Kidney (tissue), 14 donors: ENCODE results near the gene ME1. TPM values are rescaled to one million over a fixed set of nuclear protein-coding genes. Genes with fewer than 3 reads are reported as not detected.

Source experiments
- DNase-seq, 5 donors: peaks; one replicate each; pipeline ENCODE4 v3.0.0-alpha.2; 2013 to 2020
- FAIRE-seq: peaks from 2 replicates; lab custom pipeline; 2012; peaks lifted over from hg19 to GRCh38; lab: Jason Lieb, UNC
- H3K27ac ChIP-seq, 2 donors: one replicate each; pipeline ENCODE4 v1.7.0; 2013; ENCODE audit warnings: low read depth in 2 of 2, low read length in 2 of 2, inconsistent platforms in 1 of 2
- H3K27me3 ChIP-seq: one replicate; pipeline ENCODE4 v1.7.1; 2013; ENCODE audit warnings: low read length, inconsistent platforms; ENCODE audit not compliant: control insufficient read depth, insufficient read depth
- H3K36me3 ChIP-seq, 3 donors: one replicate each; pipeline versions ENCODE4 v1.7.0 to v1.7.1; 2013; ENCODE audit warnings: low read length in 3 of 3, control low read depth in 1 of 3, inconsistent platforms in 1 of 3; ENCODE audit not compliant: insufficient read depth in 3 of 3, control insufficient read depth in 2 of 3
- H3K4me1 ChIP-seq, 3 donors: one replicate each; pipeline versions ENCODE4 v1.7.0 to v1.7.1; 2013; ENCODE audit warnings: low read length in 3 of 3, inconsistent platforms in 1 of 3, low read depth in 1 of 3; ENCODE audit not compliant: control insufficient read depth in 2 of 3, insufficient read depth in 2 of 3
- H3K4me3 ChIP-seq, 3 donors: one replicate each; pipeline versions ENCODE4 v1.7.0 to v1.8.1; 2013; ENCODE audit warnings: low read length in 3 of 3, control low read depth in 1 of 3, inconsistent platforms in 1 of 3
- H3K9ac ChIP-seq, 3 donors: one replicate each; pipeline versions ENCODE4 v1.7.0 to v1.7.1; 2013; ENCODE audit warnings: low read length in 3 of 3, control low read depth in 1 of 3, inconsistent platforms in 1 of 3
- H3K9me3 ChIP-seq, 3 donors: one replicate each; pipeline versions ENCODE4 v1.7.0 to v1.7.1; 2013; ENCODE audit warnings: low read length in 3 of 3, control low read depth in 1 of 3, inconsistent platforms in 1 of 3; ENCODE audit not compliant: control insufficient read depth in 2 of 3, insufficient read depth in 1 of 3
- intact Hi-C: fragments of 100-400 bp; cut with DNase I; formaldehyde crosslinking; loops from one replicate; pipeline ENCODE4 v1.11.1; 2022
- polyA plus RNA-seq: library from polyadenylated mRNA; stranded (reverse); fragments of 350-450 nt; fragmentation: Illumina TruSeq; extraction: RNeasy Lipid Tissue Mini Kit (QIAGEN cat#74804); gene quantifications from one replicate; pipeline ENCODE4 v1.2.3, GENCODE V29; 2014; ENCODE audit warnings: low read depth, low replicate concordance; ENCODE audit not compliant: insufficient read depth
- total RNA-seq: library from RNA; stranded (reverse); fragmentation: NEBNext Ultra II Directional; extraction: Animal tissue kit (Norgen Biotek cat#: 25700); gene quantifications from one replicate; pipeline ENCODE4 v1.2.1, GENCODE V29; 2021
- TF ChIP-seq, protein P1 (sequence below): IDR thresholded peaks from 3 replicates; pipeline ENCODE4 v1.5.1; 2012; ENCODE audit warnings: mild to moderate bottlenecking, moderate library complexity, borderline replicate concordance; ENCODE audit not compliant: insufficient read depth; ENCODE audit errors: extremely low read depth
- donor health status: control.
- donor health status: control.
- donor health status: control.
- donor health status: control.
- donor health status: control.
- donor health status: DM: yes; HTN: yes; CAD: no.
- donor health status: Normal renal cell carcinoma (clear cell type).

ME1 gene
- total and polyA plus RNA-seq, 2 donors from 2014 or later, result 3.3 to 5.5 TPM

DNA sequence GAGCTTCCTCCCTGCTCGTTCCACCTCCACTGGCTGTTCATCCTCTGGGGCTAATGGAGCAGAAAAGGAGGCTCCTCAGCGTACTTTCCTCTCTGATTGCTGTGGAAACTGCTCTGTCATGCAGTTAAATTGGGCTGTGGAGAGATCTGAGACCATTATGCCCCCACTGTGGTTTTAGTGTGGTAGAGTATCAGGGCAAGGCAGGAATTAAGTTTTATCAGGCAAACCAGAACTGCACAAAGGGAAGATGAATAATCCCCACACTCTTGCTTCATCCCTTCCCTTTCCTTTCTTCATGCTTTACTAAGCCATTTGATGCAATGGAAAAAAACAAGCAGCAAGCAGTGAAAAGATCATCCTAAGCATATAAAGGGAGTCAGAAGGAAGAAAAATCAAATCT is 11.9 kb upstream of the ME1 start:
- Histone ChIP-seq H3K9ac (no peak overlapping the region), H3K4me1 (no peaks in the 10 kb centered on the region), H3K27me3 (no peaks in the 10 kb centered on the region), H3K27ac (no peak overlapping the region), H3K9me3 (no peaks in the 10 kb centered on the region), H3K36me3 (no peaks in the 10 kb centered on the region), H3K4me3 (no peak overlapping the region)
- FAIRE-seq (no peak), DNase-seq (no peak)
- TF ChIP-seq, protein P1, sequence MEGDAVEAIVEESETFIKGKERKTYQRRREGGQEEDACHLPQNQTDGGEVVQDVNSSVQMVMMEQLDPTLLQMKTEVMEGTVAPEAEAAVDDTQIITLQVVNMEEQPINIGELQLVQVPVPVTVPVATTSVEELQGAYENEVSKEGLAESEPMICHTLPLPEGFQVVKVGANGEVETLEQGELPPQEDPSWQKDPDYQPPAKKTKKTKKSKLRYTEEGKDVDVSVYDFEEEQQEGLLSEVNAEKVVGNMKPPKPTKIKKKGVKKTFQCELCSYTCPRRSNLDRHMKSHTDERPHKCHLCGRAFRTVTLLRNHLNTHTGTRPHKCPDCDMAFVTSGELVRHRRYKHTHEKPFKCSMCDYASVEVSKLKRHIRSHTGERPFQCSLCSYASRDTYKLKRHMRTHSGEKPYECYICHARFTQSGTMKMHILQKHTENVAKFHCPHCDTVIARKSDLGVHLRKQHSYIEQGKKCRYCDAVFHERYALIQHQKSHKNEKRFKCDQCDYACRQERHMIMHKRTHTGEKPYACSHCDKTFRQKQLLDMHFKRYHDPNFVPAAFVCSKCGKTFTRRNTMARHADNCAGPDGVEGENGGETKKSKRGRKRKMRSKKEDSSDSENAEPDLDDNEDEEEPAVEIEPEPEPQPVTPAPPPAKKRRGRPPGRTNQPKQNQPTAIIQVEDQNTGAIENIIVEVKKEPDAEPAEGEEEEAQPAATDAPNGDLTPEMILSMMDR, result no peak
- intact Hi-C loops, result no loop called here

DNA sequence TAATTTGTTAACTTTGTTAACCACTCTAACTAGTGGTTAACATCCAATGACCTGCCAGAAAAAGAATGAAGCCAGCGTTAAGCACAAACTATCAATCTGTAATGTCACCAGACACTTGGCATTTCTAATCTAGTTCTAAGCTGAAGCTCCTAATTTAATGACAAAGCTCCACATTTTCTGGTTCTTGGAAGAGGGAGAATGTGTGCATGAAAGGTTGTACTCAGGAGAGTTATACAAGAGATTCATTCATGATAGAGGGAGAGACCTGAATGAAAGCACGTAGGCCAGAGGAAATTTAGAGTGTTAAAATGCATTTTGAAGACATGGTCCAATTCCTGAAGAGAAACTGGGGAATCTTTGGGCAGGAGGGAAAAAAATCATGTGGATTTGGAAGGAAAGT is 8.3 kb upstream of the ME1 start:
- intact Hi-C loops, result no loop called here
- TF ChIP-seq, protein P1, result no peak
- no peak for DNase-seq

DNA sequence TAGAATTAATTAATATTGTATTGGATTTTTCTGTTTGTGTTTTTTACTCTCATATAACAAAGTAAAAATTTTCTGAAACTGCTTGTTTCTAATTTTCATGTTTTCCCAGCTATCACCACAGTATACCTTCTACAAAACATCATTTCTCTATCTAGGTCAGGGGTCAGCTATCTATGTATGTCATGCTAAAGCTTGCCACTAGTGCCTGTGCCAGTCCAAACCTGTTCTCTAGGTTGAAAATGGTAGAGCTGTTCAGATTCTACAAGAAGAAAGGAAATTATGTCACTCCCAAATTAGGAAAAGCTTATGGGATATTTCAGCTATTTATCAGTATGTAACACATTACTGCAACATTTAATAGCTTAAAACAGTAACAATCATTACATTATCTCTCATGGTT is 5.8 kb upstream of the ME1 start:
- Histone ChIP-seq H3K9me3 (no peaks in the 10 kb centered on the region), H3K9ac (no peak overlapping the region), H3K4me3 (no peak overlapping the region), H3K27ac (no peak overlapping the region), H3K27me3 (no peaks in the 10 kb centered on the region), H3K4me1 (no peaks in the 10 kb centered on the region), H3K36me3 (no peaks in the 10 kb centered on the region)
- FAIRE-seq, result peak; percentile 30
- TF ChIP-seq, protein P1, result no peak
- DNase-seq, result no peak
- intact Hi-C loops, result no loop called here

More for the DNA sequence above, 8.3 kb upstream of the ME1 start:
- H3K27ac ChIP-seq, result no peak overlapping the region
- no peaks in the 10 kb centered on the region for H3K4me1 ChIP-seq
- no peak for FAIRE-seq
- H3K4me3 ChIP-seq, result no peak overlapping the region
- no peak overlapping the region for H3K9ac ChIP-seq
- no peaks in the 10 kb centered on the region for H3K36me3 ChIP-seq
- H3K27me3 ChIP-seq, result no peaks in the 10 kb centered on the region
- no peaks in the 10 kb centered on the region for H3K9me3 ChIP-seq

DNA sequence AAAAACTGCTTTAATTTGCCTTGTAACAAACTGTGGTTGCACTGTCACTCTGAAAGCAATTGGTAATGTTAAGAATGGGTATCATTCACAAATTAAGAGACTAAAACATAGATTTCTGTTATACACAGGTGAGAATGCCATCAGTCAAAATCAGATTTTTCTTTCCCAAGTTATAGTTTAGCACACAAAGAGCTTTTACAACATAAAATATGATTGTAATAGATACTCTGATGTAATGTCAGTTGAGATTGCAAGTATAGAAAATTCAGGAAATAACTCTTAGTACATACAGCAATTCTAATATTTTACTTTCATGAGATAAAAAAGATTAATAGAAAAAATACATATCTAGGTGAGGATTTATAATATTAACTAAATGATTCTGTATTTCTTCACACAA is 2.3 kb upstream of the ME1 start:
- DNase-seq (no peak), FAIRE-seq (no peak)
- TF ChIP-seq, protein P1, result no peak
- H3K4me1 ChIP-seq, result peaks cover 0 to 3% (median 0%) of the 10 kb centered on the region in 3 donors
- H3K27ac ChIP-seq, result no peak overlapping the region
- intact Hi-C loops, result no loop called here
- H3K27me3 ChIP-seq, result no peaks in the 10 kb centered on the region
- no peaks in the 10 kb centered on the region for H3K36me3 ChIP-seq
- H3K9me3 ChIP-seq, result no peaks in the 10 kb centered on the region
- no peak overlapping the region for H3K9ac ChIP-seq
- no peak overlapping the region for H3K4me3 ChIP-seq
